ENCODE data around the gene TAF1B.
"Not testable (repeated sequence)": the region's sequence is repeated elsewhere in the genome, so short reads cannot be mapped to it uniquely, and the experiment has no call there.

The TAF1B gene

DNA sequence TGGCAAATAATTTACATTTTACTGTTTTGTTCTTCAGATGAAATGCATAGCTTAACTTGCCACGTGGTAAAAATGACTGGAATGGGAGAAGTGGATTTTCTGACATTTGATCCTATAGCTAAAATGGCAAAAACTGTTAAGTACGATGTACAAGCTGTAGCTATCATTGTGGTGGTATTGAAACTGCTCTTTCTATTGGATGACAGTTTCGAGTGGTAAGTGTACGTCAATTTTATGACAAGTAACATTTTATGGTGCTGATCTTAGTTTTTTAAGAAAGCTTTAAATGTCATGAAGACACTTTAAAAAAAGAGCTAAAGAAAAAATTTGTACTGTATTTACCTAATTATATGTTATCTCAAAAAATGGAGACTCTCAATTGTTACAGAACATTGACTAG is 67.4 kb downstream of the TAF1B start:
- H3K9me3 ChIP-seq (ENCODE audit: control extremely low read depth in 1 of 5, control insufficient read depth in 4 of 5, insufficient read depth in 2 of 5, low read depth in 1 of 5, low read length in 4 of 5), result no peaks in the 10 kb centered on the region
- WGBS (ENCODE audit: insufficient coverage), result 100% methylated on average over 3 of the region's 4 CpGs
- H3K4me3 ChIP-seq (ENCODE audit: control insufficient read depth in 1 of 7, extremely low read depth in 1 of 7, insufficient read depth in 4 of 7, low read depth in 2 of 7, low read length in 6 of 7), result no peak overlapping the region
- DNase-seq, result no peak
- peaks cover 7 to 19% (median 10%) of the 10 kb centered on the region in 4 experiments for H3K36me3 ChIP-seq (ENCODE audit: control insufficient read depth in 4 of 4, insufficient read depth in 4 of 4, low read length in 3 of 4)
- POLR2A ChIA-PET, result no interaction called here
- H3K27me3 ChIP-seq (replicated peaks in 2 of 5; ENCODE audit: control insufficient read depth in 4 of 5, insufficient read depth in 5 of 5, low read length in 4 of 5), result no peaks in the 10 kb centered on the region
- peaks cover 0 to 3% (median 0%) of the 10 kb centered on the region in 4 experiments for H3K4me1 ChIP-seq (ENCODE audit: control extremely low read depth in 1 of 4, control insufficient read depth in 4 of 4, insufficient read depth in 4 of 4, low read length in 3 of 4)
- CTCF ChIA-PET, result interaction anchor here (1.0 kb wide), 2 partner anchors 30 to 74 kb away, joined by 3 to 4 read pairs; no protein-coding TSS in a partner anchor
- H3K27ac ChIP-seq (ENCODE audit: insufficient read depth in 1 of 2, low read depth in 1 of 2, low read length in 2 of 2, poor library complexity in 1 of 2, severe bottlenecking in 2 of 2), result no peak overlapping the region

DNA sequence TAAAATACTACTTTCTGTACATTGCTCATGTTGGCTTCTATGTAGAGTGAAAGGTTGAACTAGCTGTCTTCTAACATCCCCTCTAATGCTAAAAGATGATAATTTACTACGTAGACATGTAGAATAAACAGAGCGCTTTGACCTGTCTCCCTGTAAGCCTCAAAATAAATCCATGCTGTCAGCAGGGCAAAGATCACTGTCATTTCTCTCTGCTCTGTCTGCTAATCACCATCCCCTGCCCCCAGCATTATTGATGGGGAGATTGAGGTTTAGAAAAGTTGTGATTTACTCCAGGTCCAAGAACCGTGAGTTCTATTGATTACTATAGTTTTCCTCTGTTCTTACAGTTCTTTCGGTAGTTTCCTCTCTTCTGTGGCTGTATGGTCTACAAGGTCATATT is 69.2 kb downstream of the TAF1B start:
- no peak overlapping the region for H3K4me3 ChIP-seq (ENCODE audit: control insufficient read depth in 1 of 7, extremely low read depth in 1 of 7, insufficient read depth in 4 of 7, low read depth in 2 of 7, low read length in 6 of 7)
- CTCF ChIA-PET, result no interaction called here
- H3K27me3 ChIP-seq (replicated peaks in 2 of 5; ENCODE audit: control insufficient read depth in 4 of 5, insufficient read depth in 5 of 5, low read length in 4 of 5), result no peaks in the 10 kb centered on the region
- H3K9me3 ChIP-seq (ENCODE audit: control extremely low read depth in 1 of 5, control insufficient read depth in 4 of 5, insufficient read depth in 2 of 5, low read depth in 1 of 5, low read length in 4 of 5), result no peaks in the 10 kb centered on the region
- peaks cover 7 to 18% (median 9%) of the 10 kb centered on the region in 4 experiments for H3K36me3 ChIP-seq (ENCODE audit: control insufficient read depth in 4 of 4, insufficient read depth in 4 of 4, low read length in 3 of 4)
- H3K27ac ChIP-seq (ENCODE audit: insufficient read depth in 1 of 2, low read depth in 1 of 2, low read length in 2 of 2, poor library complexity in 1 of 2, severe bottlenecking in 2 of 2), result no peak overlapping the region
- no peak for DNase-seq
- POLR2A ChIA-PET, result no interaction called here
- H3K4me1 ChIP-seq (ENCODE audit: control extremely low read depth in 1 of 4, control insufficient read depth in 4 of 4, insufficient read depth in 4 of 4, low read length in 3 of 4), result peaks cover 0 to 3% (median 0%) of the 10 kb centered on the region in 4 experiments
- no CpG with 5 or more reads among the region's 4 CpGs for WGBS (ENCODE audit: insufficient coverage)

DNA sequence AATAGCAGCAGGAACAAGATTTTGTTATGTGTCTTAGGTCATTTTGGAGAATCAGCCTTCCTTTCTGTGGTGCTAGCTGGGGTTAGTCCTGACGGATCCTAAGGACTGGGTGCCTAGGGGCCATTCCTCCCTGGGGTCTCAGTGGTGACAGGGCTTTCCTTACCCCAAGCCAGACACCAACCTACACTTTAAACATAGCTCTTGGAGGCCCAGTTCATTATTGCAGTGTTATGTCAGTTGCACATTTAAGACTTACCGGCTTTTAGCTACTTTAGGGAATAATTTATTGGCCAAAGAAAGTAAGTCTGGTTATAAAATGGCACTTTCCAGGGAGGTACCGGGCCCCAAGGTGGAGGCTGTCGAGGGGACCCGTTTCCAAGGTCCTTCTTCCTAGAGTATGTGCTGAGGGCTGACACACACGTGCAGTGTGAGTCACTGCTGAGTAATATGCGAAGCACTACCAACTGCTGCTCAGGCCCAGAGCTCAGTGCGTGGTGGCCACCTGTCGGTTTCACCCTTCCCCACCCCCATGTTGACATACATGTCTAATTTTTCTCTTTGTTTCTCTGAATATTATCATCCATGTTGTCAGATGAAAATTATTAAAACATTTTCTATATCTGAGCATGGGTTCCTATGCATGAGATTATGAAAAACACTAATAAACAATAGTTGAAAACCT is 71.3 kb downstream of the TAF1B start:
- no peak for DNase-seq
- Histone ChIP-seq H3K9me3 (ENCODE audit: control extremely low read depth in 1 of 5, control insufficient read depth in 4 of 5, insufficient read depth in 2 of 5, low read depth in 1 of 5, low read length in 4 of 5) (no peaks in the 10 kb centered on the region), H3K27me3 (replicated peaks in 2 of 5; ENCODE audit: control insufficient read depth in 4 of 5, insufficient read depth in 5 of 5, low read length in 4 of 5) (no peaks in the 10 kb centered on the region), H3K4me3 (ENCODE audit: control insufficient read depth in 1 of 7, extremely low read depth in 1 of 7, insufficient read depth in 4 of 7, low read depth in 2 of 7, low read length in 6 of 7) (no peak overlapping the region), H3K36me3 (ENCODE audit: control insufficient read depth in 4 of 4, insufficient read depth in 4 of 4, low read length in 3 of 4) (peaks cover 8 to 14% (median 11%) of the 10 kb centered on the region in 4 experiments), H3K27ac (ENCODE audit: insufficient read depth in 1 of 2, low read depth in 1 of 2, low read length in 2 of 2, poor library complexity in 1 of 2, severe bottlenecking in 2 of 2) (no peak overlapping the region), H3K4me1 (ENCODE audit: control extremely low read depth in 1 of 4, control insufficient read depth in 4 of 4, insufficient read depth in 4 of 4, low read length in 3 of 4) (no peaks in the 10 kb centered on the region)
- ChIA-PET POLR2A (no interaction called here), CTCF (interaction anchor here (1.0 kb wide), 1 partner anchor 12 kb away, joined by 3 read pairs; no protein-coding TSS in a partner anchor)
- 86% methylated on average over 5 of the region's 9 CpGs for WGBS (ENCODE audit: insufficient coverage)

DNA sequence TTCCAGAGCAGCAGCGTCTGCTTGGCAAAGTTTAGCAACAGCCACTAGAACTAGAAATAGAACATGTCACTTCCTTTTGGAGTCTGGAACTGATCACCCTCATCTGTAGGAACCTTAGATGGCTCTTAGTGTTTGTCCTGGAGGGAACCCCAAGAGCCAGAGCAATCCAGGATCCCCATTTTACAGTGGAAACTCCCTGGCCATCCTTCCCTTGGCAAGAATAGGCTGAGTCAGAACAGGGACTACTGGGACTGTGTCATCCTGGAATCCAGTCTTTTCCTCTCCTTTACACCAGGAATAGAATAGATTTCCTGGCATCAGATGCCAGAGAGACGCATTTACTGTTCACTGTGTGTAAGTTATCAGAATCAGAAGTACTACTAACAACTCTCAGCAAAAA is 75.0 kb downstream of the TAF1B start:
- DNase-seq, result no peak
- H3K4me1 ChIP-seq (ENCODE audit: control extremely low read depth in 1 of 4, control insufficient read depth in 4 of 4, insufficient read depth in 4 of 4, low read length in 3 of 4), result no peaks in the 10 kb centered on the region
- WGBS (ENCODE audit: insufficient coverage), result 100% methylated on average over 1 of the region's 2 CpGs
- CTCF ChIA-PET, result no interaction called here
- no peaks in the 10 kb centered on the region for H3K9me3 ChIP-seq (ENCODE audit: control extremely low read depth in 1 of 5, control insufficient read depth in 4 of 5, insufficient read depth in 2 of 5, low read depth in 1 of 5, low read length in 4 of 5)
- no peak overlapping the region for H3K4me3 ChIP-seq (ENCODE audit: control insufficient read depth in 1 of 7, extremely low read depth in 1 of 7, insufficient read depth in 4 of 7, low read depth in 2 of 7, low read length in 6 of 7)
- H3K36me3 ChIP-seq (ENCODE audit: control insufficient read depth in 4 of 4, insufficient read depth in 4 of 4, low read length in 3 of 4), result peaks cover 4 to 22% (median 10%) of the 10 kb centered on the region in 4 experiments
- POLR2A ChIA-PET, result no interaction called here
- no peaks in the 10 kb centered on the region for H3K27me3 ChIP-seq (replicated peaks in 2 of 5; ENCODE audit: control insufficient read depth in 4 of 5, insufficient read depth in 5 of 5, low read length in 4 of 5)
- no peak overlapping the region for H3K27ac ChIP-seq (ENCODE audit: insufficient read depth in 1 of 2, low read depth in 1 of 2, low read length in 2 of 2, poor library complexity in 1 of 2, severe bottlenecking in 2 of 2)

DNA sequence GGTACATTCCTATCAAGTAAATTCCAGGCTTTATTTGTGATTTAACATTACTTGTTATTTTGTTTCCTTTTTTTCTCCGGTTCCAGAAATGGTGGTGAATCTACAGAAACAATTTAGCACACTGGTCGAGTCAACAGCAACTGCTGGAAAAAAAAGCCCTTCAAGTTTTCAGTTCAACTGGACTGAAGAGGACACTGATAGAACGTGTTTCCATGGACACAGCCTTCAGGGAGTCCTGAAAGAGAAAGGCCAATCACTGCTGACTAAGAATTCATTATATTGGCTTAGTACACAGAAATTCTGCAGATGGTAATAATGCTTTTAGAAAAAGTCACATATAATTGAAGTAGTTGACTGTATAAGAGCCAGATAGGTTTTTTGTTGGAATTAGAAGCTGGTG is 76.2 kb downstream of the TAF1B start:
- POLR2A ChIA-PET, result no interaction called here
- Histone ChIP-seq H3K4me3 (ENCODE audit: control insufficient read depth in 1 of 7, extremely low read depth in 1 of 7, insufficient read depth in 4 of 7, low read depth in 2 of 7, low read length in 6 of 7) (no peak overlapping the region), H3K36me3 (ENCODE audit: control insufficient read depth in 4 of 4, insufficient read depth in 4 of 4, low read length in 3 of 4) (peaks cover 2 to 15% (median 6%) of the 10 kb centered on the region in 4 experiments), H3K27ac (ENCODE audit: insufficient read depth in 1 of 2, low read depth in 1 of 2, low read length in 2 of 2, poor library complexity in 1 of 2, severe bottlenecking in 2 of 2) (no peak overlapping the region), H3K9me3 (ENCODE audit: control extremely low read depth in 1 of 5, control insufficient read depth in 4 of 5, insufficient read depth in 2 of 5, low read depth in 1 of 5, low read length in 4 of 5) (no peaks in the 10 kb centered on the region), H3K27me3 (replicated peaks in 2 of 5; ENCODE audit: control insufficient read depth in 4 of 5, insufficient read depth in 5 of 5, low read length in 4 of 5) (no peaks in the 10 kb centered on the region), H3K4me1 (ENCODE audit: control extremely low read depth in 1 of 4, control insufficient read depth in 4 of 4, insufficient read depth in 4 of 4, low read length in 3 of 4) (no peaks in the 10 kb centered on the region)
- 100% methylated on average over 3 of the region's 3 CpGs for WGBS (ENCODE audit: insufficient coverage)
- CTCF ChIA-PET, result interaction anchor here (1.0 kb wide), 1 partner anchor 14 kb away, joined by 3 read pairs; no protein-coding TSS in a partner anchor
- DNase-seq, result no peak

DNA sequence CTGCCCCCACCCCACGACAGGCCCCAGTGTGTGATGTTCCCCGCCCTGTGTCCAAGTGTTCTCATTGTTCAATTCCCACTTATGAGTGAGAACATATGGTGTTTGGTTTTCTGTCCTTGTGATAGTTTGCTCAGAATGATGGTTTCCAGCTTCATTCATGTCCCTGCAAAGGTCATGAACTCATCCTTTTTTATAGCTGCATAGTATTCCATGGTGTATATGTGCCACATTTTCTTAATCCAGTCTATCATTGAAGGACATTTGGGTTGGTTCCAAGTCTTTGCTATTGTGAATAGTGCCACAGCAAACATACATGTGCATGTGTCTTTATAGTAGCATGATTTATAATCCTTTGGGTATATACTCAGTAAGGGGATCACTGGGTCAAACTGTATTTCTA is 83.7 kb downstream of the TAF1B start:
- H3K9me3 ChIP-seq (ENCODE audit: control extremely low read depth in 1 of 5, control insufficient read depth in 4 of 5, insufficient read depth in 2 of 5, low read depth in 1 of 5, low read length in 4 of 5); H3K4me1 ChIP-seq (ENCODE audit: control extremely low read depth in 1 of 4, control insufficient read depth in 4 of 4, insufficient read depth in 4 of 4, low read length in 3 of 4); POLR2A ChIA-PET; H3K4me3 ChIP-seq (ENCODE audit: control insufficient read depth in 1 of 7, extremely low read depth in 1 of 7, insufficient read depth in 4 of 7, low read depth in 2 of 7, low read length in 6 of 7); DNase-seq; H3K27me3 ChIP-seq (replicated peaks in 2 of 5; ENCODE audit: control insufficient read depth in 4 of 5, insufficient read depth in 5 of 5, low read length in 4 of 5); H3K27ac ChIP-seq (ENCODE audit: insufficient read depth in 1 of 2, low read depth in 1 of 2, low read length in 2 of 2, poor library complexity in 1 of 2, severe bottlenecking in 2 of 2); H3K36me3 ChIP-seq (ENCODE audit: control insufficient read depth in 4 of 4, insufficient read depth in 4 of 4, low read length in 3 of 4); CTCF ChIA-PET: not testable (repeated sequence)
- no CpG with 5 or more reads among the region's 2 CpGs for WGBS (ENCODE audit: insufficient coverage)

DNA sequence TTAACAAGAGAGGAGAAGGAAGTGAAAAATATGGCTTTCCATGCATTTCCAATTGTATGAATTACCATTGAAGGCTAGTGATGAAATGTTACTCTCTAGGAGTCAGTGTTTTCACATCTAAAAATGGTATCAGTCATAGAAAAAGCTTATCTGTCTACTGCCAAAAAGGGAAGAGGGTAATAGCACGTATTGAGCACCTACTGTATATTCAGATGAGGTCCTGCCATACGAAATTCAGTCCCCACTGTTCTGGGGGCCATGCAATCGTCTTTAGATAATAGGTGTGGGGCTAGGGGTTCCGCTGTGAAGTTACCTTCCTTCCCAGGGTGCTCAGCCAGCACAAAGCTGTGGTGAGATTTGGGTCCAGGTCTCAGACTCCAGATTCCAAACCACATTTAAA is 94.0 kb downstream of the TAF1B start:
- peaks cover 3 to 13% (median 6%) of the 10 kb centered on the region in 4 experiments for H3K36me3 ChIP-seq (ENCODE audit: control insufficient read depth in 4 of 4, insufficient read depth in 4 of 4, low read length in 3 of 4)
- ChIA-PET CTCF (no interaction called here), POLR2A (no interaction called here)
- H3K4me3 ChIP-seq (ENCODE audit: control insufficient read depth in 1 of 7, extremely low read depth in 1 of 7, insufficient read depth in 4 of 7, low read depth in 2 of 7, low read length in 6 of 7), result no peak overlapping the region
- WGBS (ENCODE audit: insufficient coverage), result 100% methylated on average over 2 of the region's 4 CpGs
- H3K27me3 ChIP-seq (replicated peaks in 2 of 5; ENCODE audit: control insufficient read depth in 4 of 5, insufficient read depth in 5 of 5, low read length in 4 of 5), result no peaks in the 10 kb centered on the region
- no peaks in the 10 kb centered on the region for H3K9me3 ChIP-seq (ENCODE audit: control extremely low read depth in 1 of 5, control insufficient read depth in 4 of 5, insufficient read depth in 2 of 5, low read depth in 1 of 5, low read length in 4 of 5)
- no peaks in the 10 kb centered on the region for H3K4me1 ChIP-seq (ENCODE audit: control extremely low read depth in 1 of 4, control insufficient read depth in 4 of 4, insufficient read depth in 4 of 4, low read length in 3 of 4)
- no peak overlapping the region for H3K27ac ChIP-seq (ENCODE audit: insufficient read depth in 1 of 2, low read depth in 1 of 2, low read length in 2 of 2, poor library complexity in 1 of 2, severe bottlenecking in 2 of 2)
- no peak for DNase-seq
